ENCODE results near the gene WDFY2.
"Not testable (repeated sequence)": the region's sequence is repeated elsewhere in the genome, so short reads cannot be mapped to it uniquely, and the experiment has no call there.

WDFY2 gene

GRCh38 chr13:51583875-51584730, at the start of gene WDFY2:
WDFY2 (plus strand) TSS chr13:51584462; CDS start chr13:51584688, 226 bp downstream.
- peak; percentile 98 to 100 (median 99) for DNase-seq
- intact Hi-C loops (cut with DNase I) = loop anchor here (1.0 to 10.0 kb wide), 4 partner anchors 103 to 218 kb away; partner anchors contain the start of genes DHRS12 and INTS6

- DNase-seq = peak in 2 of 42 donors; percentile 9 to 15
- intact Hi-C loops (cut with DNase I) = no loop called here
These were observed 45.6 kb upstream of the WDFY2 start for GRCh38 chr13:51538591-51539179.

GRCh38 chr13:51539887-51540286, 44.4 kb upstream of the WDFY2 start:
- intact Hi-C loops (cut with DNase I) = no loop called here
- DNase-seq = no peak

GRCh38 chr13:51541037-51541436, 43.2 kb upstream of the WDFY2 start:
- DNase-seq = no peak
- intact Hi-C loops (cut with DNase I) = no loop called here

- DNase-seq = no peak
- intact Hi-C loops (cut with DNase I) = no loop called here
These were observed 42.4 kb upstream of the WDFY2 start for GRCh38 chr13:51541809-51542258.

GRCh38 chr13:51542346-51543242, 41.7 kb upstream of the WDFY2 start:
- intact Hi-C loops (cut with DNase I) = no loop called here
- peak in 24 of 42 donors; percentile 4 to 59 (median 26) for DNase-seq

GRCh38 chr13:51545446-51545845, 38.8 kb upstream of the WDFY2 start:
- intact Hi-C loops (cut with DNase I); DNase-seq: not testable (repeated sequence)

GRCh38 chr13:51547425-51548176, 36.7 kb upstream of the WDFY2 start:
- intact Hi-C loops (cut with DNase I) = no loop called here
- no peak for DNase-seq

GRCh38 chr13:51549050-51549449, 35.2 kb upstream of the WDFY2 start:
- intact Hi-C loops (cut with DNase I) = no loop called here
- DNase-seq = no peak

GRCh38 chr13:51549593-51549992, 34.7 kb upstream of the WDFY2 start:
- no peak for DNase-seq
- intact Hi-C loops (cut with DNase I) = no loop called here

- DNase-seq = no peak
- intact Hi-C loops (cut with DNase I) = no loop called here
These were observed 34.1 kb upstream of the WDFY2 start for GRCh38 chr13:51550151-51550550.

GRCh38 chr13:51551416-51551815, 32.8 kb upstream of the WDFY2 start:
- intact Hi-C loops (cut with DNase I) = no loop called here
- DNase-seq = no peak

- DNase-seq = no peak
- intact Hi-C loops (cut with DNase I) = no loop called here
These were observed 32.2 kb upstream of the WDFY2 start for GRCh38 chr13:51552027-51552426.

GRCh38 chr13:51553531-51553930, 30.7 kb upstream of the WDFY2 start:
- intact Hi-C loops (cut with DNase I) = no loop called here
- no peak for DNase-seq

GRCh38 chr13:51556740-51557139, 27.5 kb upstream of the WDFY2 start:
- no peak for DNase-seq
- intact Hi-C loops (cut with DNase I) = no loop called here

- intact Hi-C loops (cut with DNase I) = no loop called here
- DNase-seq = no peak
These were observed 26.8 kb upstream of the WDFY2 start for GRCh38 chr13:51557438-51557837.

GRCh38 chr13:51557875-51558612, 26.2 kb upstream of the WDFY2 start:
- intact Hi-C loops (cut with DNase I) = no loop called here
- peak in 4 of 42 donors; percentile 14 to 42 (median 20) for DNase-seq
